CMK (cell line): Measurements from ENCODE around the gene STX16.

Experiments
- DNase-seq: peaks from one replicate; pipeline ENCODE4 v3.0.0-alpha.2; 2010; ENCODE audit warnings: low read depth

Gene STX16

DNA sequence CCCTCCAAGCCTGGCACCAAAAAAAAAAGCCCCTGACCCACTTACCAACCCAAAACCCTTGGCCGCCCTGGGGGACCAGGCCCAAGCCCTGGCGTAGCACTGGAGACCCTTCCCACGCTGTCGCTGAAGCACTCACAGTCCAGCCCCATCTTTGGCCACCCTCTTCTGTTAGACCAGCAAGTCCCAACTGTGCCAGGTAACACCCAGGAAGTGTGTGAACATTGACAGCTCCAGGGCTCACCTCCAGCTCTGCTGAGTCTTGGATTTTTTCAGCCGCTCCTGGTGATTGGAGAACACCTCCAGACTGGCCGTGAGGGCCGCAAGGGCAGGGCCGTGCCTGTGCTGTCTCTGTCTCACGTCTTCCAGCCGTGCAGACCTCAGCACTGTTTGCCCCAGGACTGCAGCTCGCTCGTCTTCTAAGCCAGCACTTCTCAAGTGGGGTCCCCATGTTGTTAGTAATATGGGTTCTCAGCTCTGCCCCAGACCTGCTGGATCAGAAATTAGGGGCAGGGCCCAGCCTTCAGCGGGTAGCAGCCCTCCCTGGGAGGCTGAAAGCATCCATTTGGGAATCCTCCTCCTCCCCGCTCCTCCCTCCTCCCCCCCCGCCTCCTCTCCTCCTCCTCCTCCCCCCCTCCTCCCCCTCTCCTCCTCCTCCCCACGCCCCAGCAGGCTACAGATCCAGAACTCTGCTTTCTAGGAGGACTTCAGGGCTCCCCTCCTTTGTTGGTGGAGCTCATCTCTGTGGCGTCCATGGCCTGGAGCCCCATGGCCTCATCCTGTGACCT lies 59.6 kb downstream of the STX16 start:
- no peak for DNase-seq

DNA sequence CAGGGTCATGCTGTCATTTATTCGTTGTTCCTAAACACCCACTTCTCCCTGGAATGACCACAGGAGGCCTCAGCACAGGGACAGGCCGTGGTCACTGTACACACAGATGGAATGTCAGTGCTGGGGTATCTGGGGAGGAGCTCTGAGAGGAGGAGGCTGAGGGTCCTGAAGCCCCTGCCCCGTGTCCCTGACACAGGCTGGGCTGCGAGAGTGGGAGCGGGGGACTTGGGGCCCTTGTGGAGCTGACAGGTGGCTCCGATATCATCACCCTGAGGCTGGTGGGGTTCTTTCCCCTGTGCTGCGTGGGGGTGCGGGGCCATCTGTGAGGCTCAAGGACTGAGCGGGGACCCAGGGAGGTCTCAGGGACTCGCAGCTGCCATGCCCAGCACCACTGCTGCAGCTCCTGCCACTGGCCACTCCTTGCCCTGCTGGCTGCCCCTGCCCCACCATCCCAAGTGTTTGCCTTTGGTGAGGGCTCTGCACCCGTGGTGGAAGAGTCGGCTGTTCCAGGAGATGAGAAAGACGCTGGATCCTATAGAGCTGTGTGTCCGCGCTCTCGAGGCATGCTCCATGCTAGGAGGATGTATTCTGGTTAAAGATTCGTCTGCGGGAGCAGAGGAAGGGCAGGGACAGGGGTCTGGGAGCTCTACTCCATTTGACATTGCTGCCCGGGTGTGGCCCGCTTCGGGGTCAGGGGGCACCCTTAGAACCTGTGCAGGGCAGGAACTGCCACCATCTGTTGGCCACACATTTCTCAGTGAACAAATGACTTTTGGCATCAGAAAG lies 60.4 kb downstream of the STX16 start:
- no peak for DNase-seq

DNA sequence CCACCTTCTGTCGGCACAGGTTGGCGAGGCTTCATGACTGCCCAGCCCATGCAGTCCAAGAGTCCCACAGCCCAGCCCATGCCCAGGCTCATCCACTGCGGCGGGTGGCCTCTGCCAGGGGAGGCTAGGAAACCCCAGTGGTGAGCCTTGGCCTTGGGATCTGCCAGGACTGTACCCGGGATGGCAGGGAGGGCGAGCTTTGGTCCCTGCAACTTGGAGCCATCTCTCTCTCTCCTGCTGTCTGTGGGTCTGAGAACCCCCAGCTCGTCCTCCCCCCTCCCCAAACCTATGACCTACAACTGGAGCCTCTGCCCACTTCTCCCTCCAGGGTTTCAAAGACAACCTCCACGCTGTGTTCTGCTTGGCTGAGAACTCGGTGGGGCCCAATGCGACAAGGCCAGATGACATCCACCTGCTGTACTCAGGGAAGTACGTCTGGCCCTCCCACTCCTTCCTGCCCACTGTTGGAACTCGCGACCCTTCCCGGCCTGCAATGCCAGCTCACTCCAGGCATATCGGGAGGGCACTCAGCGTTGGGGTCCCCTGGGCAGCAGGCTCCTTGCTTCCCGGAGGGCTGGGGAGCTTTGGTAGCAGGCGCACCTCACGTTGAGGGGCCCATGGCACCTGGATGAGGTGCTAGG lies 61.2 kb downstream of the STX16 start:
- no peak for DNase-seq

DNA sequence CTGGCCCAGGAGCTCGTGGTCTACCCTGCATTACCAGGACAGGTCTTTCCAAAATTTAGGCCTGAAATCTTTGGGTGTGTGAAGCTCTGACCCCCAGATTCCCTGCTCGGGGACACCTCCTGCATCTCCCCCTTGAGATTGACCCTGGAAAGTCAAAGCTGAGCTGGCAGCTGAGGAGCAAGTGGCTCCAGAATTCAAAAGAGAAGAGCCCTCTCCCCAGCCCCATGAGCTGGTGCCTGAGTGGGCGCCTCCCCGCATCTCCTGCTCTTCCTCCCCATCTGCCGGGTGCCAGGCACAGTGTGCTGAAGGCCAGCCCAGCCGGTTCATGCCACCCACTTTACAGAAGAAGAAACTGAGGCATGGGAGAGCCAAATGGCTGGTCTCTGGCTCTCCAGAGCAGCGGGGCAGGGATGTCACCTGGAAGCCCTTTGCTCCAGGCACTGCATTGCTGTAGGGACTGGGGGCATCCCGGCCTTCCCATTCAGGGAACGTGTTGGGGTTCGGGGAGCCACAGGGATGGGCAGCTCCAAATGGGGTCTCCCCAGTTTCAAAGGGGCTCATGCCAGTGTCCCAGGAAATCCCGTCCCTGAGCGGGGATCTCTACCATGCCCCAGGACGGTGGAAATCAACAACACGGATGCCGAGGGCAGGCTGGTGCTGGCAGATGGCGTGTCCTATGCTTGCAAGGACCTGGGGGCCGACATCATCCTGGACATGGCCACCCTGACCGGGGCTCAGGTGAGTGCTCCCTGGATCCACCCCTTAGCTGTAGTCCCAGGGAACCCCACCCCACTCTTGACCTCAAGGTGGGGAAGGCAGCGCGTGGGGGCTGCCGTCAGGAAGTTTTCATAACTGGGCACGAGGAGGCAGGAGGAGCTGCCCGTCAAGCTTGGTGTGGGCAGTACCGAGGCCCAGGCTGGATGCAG lies 62.0 kb downstream of the STX16 start:
- DNase-seq: no peak

DNA sequence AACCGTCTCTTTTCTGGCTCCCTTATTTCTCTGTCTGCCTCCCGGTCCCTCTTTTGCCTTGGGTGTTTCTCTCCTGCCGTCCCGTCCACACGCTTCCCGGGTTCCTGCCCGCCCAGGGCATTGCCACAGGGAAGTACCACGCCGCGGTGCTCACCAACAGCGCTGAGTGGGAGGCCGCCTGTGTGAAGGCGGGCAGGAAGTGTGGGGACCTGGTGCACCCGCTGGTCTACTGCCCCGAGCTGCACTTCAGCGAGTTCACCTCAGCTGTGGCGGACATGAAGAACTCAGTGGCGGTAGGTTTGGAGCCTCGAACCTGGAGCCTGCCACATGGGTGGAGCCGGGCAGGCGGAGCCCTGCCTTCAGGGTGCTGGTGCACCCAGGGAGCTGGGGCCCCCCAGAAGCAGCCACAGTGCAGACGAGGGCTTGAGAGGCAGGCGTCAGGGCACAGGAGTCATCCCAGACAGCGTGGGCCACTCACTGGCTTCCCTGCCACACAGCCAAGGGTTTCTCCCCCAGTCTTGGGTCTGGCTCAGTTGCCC lies 62.8 kb downstream of the STX16 start:
- DNase-seq: no peak

DNA sequence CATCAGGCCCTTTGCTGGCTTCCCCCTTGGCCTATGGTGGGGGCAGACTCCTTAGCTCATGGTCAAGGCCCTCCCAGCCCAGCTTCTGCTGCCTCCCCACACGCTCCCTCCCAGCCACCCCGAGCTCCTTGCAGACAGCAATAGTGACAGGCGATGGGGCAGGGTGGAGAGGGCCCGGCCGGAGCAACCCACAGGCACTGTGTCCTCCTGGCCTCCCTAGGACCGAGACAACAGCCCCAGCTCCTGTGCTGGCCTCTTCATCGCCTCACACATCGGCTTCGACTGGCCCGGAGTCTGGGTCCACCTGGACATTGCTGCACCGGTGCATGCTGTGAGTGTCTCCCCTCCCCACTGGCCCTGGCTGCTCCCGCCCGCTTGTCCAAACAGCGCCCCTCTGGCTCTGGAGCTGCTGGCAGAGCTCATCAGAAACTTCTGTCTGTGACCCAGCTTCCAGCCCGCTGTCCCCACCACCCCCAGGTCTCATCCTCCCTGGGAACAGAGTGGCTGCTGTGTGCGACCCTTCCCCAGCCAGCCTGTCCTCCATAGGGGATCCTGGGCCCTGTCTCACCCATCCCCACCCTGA lies 63.3 kb downstream of the STX16 start:
- DNase-seq: no peak

DNA sequence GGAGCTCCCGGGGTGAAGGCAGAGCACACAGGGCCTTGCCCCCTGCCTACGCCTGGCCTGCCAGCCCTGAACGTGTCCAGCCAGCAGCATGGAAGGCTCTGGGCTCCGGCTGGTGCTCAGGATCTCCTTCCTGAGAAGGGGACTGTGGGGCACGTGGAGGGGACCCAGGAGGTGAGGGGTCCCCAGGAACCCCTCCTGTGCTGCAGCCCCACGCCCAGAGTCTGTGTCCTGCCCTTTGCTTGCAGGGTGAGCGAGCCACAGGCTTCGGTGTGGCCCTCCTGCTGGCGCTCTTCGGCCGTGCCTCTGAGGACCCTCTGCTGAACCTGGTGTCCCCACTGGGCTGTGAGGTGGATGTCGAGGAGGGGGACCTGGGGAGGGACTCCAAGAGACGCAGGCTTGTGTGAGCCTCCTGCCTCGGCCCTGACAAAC lies 63.9 kb downstream of the STX16 start:
- no peak for DNase-seq

DNA sequence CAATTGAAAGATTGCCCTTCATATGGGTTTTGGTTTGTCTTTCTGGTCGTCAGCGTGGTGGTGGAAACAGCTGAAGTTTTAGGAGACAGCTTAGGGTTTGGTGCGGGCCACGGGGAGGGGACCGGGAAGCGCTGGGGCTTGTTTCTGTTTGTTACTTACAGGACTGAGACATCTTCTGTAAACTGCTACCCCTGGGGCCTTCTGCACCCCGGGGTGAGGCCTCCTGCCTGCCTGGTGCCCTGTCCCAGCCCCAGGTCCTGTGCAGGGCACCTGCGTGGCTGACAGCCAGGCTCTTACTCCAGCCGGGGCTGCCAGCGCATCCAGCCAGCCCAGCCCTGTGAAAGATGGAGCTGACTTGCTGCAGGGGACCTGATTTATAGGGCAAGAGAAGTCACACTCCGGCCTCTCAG lies 64.3 kb downstream of the STX16 start:
- no peak for DNase-seq

DNA sequence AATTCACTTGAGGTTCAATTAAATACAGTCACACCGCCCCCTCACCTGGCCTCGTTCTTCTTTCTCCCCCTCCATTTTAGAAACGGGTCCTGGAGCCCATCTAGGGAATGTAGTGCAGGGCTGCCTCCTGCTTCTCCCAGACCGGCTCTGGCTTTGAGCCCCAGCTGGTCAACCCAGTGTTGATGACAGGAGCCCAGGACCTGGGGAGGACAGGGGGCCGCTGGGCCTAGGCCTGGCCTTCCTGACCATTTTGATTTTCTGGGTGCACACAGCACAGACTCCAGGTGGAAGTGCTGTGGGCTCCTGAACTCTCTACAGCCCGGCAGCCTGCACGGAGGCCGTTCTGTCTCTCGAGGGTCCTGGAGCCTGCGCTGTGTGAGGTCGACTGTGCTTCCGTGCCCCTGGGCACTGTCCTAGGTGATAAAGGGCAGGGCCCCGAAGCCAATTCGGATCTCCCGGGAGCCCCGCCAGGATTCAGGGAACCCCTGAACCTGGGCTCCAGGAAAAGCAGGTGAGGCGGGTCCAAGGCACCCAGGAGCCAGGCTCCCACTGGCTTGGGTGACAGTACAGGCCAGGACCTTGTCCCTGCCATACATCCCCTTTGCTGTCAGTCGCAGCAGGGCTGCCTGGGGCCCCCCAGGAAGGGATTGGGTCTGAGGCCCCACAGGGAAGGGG lies 64.9 kb downstream of the STX16 start:
- DNase-seq: no peak

DNA sequence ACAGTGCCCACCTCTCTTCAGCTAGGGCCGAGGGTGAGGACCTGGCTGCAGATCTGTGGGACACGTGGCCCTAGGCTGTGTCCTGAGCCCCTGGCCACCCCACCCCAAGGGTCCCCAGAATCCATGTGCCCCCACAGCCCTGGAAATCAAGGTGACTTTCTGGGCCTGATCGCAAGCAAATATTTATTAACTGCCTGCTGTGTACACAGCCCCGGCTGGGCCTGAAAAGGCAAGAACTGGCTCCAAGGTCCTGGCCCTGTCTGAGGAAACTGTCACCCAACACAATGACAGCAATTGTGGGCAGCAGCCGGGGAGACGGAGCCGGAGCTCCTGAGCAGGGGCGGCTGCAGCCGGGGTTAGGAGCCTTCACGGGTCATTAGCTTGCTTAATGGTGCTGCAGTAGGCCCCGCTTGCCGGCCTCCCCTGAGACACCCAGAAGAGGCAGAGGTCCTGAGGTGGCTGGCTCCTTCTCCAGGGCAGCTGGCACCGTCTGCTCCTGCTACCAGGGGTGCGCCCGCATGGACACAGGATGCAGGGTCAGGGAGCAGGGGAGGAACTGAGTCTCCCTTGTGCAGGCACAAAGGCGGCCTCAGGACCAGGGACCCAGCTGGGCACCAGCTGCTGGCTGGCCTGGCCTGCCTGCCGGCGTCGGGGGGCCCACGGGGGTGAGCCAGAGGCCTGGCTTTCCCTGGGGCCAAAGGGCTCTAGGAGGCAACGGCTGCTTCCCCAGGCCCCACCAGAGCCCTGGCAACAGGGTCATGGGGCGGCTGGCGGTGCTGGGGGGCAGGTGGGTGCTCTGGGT lies 65.6 kb downstream of the STX16 start:
- DNase-seq: no peak

DNA sequence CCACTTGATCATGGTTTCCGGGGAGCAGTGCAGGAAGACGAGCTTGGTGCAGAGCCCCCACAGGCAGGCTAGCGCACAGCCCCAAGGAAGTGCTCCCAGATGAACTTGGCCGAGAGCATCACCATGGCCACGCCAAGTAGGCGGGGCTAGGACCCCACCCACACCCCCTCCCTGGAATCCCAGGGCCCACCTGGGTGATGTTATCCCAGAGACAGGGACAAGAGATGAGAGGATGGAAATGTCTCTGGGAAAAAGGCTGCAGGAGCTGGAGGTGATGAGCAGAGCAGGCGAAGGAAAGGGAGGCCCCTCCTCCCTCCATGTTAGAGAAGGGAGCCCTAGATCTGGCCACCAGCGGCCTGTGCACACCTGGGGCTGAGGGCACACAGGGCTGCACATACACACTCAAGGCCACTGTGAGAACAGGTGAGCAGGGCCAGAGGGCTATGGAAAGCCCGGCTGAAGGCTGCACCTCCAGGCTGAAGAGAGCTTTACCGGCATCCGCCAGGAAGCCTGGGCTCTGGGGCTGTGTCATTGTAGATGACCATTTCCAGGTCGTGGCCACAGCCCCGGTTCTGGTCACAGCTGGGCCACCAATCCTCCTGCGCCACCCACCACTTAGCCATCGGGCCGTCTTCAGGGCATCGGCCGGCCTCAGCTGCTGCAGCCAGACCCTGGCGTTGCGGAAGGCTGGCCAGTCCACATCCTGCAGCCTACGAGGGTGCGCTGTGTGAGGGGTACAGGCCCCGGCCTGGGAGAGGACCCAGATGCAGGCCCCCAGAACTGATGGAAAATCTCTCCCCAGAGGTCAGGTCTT lies 66.4 kb downstream of the STX16 start:
- no peak for DNase-seq

DNA sequence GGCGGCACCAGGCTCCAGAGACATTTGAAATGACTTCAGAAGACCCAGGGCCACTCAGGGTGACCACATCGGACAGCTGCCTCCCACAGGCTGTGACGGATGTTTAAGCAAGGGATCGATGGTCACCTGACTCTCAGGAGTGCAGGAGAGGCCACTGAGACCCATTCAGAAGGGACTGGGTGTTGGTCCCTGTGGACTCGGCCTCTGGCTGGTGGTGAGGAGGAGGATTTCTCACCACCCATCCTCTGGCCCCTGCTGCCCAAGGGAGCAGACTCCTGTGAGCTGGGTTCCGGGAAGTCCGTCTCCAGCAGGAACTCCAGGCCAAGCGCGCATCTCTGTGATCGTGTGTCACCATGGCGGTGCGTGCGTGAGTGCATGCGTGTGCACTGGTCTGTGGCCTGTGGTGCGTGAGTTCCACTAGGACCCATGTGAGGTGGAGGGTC lies 67.1 kb downstream of the STX16 start:
- DNase-seq: no peak

DNA sequence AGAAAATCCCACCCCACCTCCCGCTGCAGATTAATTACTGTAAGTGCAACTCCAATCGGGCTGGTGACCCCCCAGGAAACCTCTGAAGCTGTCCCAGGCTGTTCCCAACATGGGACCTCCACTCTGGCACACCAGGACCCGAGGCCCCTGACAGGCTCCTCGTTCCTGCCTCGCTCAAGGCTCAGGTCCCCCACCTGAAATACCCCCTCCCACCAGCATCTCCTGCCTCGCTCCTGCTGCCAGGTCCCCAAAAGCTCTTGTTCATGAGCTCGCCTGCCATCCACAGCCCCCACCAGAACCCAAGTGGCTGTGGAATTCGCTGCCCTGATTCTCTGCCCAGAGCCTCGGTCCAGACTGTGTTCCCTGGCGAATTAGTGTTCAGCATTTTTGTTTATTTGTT lies 67.6 kb downstream of the STX16 start:
- DNase-seq: no peak

DNA sequence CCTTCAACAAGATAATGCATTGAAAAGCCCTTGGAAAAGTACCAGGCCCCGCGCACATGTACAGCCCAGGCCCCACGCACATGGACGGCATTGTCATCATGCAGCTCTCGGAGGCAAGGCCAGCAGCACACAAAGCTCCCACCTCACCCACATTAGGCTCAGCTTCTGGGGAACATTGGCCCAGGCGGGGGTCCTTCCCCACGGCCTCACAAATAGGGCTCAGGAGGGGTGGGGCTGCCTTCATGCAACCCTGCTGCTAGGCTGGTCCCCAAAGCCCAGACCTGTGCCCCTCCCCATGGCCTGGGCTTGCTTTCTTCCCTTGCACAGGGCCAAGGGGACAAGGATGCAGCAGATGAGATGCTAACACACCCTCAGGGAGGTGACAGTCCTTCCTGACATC lies 68.2 kb downstream of the STX16 start:
- DNase-seq: no peak

DNA sequence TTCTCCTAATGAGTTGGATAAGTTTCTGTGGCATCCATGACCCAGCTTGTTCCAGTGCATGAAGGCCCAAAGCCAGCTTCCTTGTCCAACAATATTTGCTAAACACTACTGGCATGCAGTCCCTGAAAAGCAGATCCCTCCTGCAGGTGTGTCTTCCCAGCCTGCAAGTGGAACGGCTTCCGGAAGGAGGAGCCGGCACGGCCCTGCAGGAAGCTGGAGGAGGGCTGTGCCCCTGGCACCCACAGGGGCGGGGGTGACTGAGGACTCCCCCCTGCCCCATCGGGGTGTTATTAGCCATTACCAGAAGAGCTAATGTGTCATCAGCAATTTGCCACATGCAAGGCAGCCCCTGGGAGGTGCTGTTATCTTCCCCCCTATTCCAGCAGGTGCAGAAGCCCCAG lies 68.9 kb downstream of the STX16 start:
- DNase-seq: no peak

DNA sequence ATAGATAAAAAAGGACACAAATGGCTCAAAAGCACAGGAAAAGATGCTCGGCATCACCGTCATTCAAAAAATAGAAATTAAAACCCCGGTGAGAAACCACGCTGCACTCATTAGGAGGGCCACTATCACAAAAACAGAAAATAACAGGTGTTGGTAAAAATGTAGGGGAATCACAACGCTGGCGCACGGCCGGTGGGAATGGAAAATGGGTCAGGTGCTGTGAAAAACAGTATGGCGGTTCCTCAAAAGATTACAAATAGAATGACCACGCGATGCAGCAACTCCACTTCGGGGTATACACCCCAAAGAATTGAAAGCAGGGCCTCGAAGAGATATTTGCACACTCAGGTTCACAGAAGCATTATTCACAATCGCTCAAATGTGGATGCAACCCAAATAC lies 69.8 kb downstream of the STX16 start:
- DNase-seq: no peak

DNA sequence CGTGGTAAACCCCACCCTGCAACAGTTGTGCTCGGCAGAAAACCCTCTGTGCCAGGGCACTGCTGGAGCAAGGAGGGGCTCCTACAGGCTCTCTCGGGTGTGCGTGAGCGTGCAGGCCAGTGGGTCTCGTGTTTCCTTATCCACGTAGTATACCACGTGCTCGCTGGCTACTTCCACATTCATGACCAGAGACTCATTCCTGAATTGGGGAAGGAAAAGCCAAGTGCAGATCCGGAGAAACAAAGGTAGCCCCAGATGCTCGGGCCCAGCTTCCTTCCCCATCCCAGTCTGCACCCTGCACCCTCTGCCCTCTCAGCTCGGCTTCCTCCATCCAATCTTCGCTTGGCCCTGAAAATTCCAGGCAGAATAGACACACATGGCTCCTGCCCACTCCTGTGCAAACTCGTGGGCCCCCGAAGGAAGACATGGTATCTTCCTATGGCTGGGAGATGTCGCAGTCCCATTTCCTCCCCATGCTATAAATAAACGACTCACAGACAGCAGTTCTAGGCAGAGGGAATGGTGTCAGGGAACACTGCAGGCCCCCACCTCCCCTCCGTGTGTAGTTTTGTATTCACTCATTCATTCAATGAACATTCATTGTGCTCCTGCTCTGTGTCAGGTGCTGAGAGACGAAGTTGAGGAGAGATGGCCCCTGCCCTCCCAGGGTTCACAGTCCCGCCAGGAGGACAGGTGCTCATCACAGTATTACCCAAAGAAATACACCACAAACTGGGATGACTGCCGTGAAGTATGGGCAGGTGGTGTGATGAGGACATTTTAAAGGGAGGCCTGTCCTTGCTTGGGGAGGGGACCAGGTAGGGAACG lies 71.1 kb downstream of the STX16 start:
- DNase-seq: no peak
